Measurements from ENCODE around the gene IMPDH2.
A peak's percentile ranks its signal among the peaks of the same experiment; 100 is the strongest.

DNA sequence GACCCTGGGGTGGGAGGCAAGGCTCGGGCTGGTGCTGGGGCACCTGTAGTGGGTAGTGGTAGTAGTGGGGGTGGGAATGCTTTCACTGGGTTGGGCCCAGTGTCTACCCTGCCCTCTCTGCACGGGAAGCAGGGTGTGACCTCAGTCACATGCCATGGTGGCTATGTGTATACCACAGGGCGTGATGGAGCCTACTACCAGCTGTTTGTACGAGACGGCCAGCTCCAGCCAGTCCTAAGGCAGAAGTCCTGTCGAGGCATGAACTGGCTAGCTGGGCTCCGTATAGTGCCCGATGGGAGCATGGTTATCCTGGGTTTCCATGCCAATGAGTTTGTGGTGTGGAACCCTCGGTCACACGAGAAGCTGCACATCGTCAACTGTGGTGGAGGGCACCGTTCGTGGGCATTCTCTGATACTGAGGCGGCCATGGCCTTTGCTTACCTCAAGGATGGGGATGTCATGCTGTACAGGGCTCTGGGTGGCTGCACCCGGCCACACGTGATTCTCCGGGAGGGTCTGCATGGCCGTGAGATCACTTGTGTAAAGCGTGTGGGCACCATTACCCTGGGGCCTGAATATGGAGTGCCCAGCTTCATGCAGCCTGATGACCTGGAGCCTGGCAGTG lies 16.0 kb downstream of the IMPDH2 start:
- no peak for TF ChIP-seq POLR2A (IDR thresholded peaks at IDR 0.05; ENCODE audit: low read depth, low read length)
- TF ChIP-seq TAF1 (IDR thresholded peaks at IDR 0.05; ENCODE audit: low read depth, low read length), result no peak
- TF ChIP-seq POLR2AphosphoS5 (IDR thresholded peaks at IDR 0.05; ENCODE audit: low read depth, low read length), result peak; percentile 5; the same call in 1 of the 2 replicates

Measured in GM12891 (cell line).